ENCODE results near the gene KLHDC1.
"Not testable (repeated sequence)": the region's sequence is repeated elsewhere in the genome, so short reads cannot be mapped to it uniquely, and the experiment has no call there.

The KLHDC1 gene

GRCh38 chr14:49692811-49693734 is at the start of gene KLHDC1:
TSS of gene KLHDC1 (plus strand) at chr14:49693120. CDS start at chr14:49693195, 75 bp downstream.
- peak; percentile 51 to 82 for DNase-seq

- DNase-seq = no peak
Measured at GRCh38 chr14:49653508-49653907, 39.4 kb upstream of the KLHDC1 start.

GRCh38 chr14:49654511-49654910 is 38.4 kb upstream of the KLHDC1 start:
- no peak for DNase-seq

GRCh38 chr14:49657500-49657899 is 35.4 kb upstream of the KLHDC1 start:
- not testable (repeated sequence) for DNase-seq

GRCh38 chr14:49659526-49660455 is 33.1 kb upstream of the KLHDC1 start:
- no peak for DNase-seq

GRCh38 chr14:49670475-49670874 is 22.4 kb upstream of the KLHDC1 start:
- DNase-seq = no peak

- DNase-seq = no peak
Measured at GRCh38 chr14:49673586-49673985, 19.3 kb upstream of the KLHDC1 start.

GRCh38 chr14:49677643-49678042 is 15.3 kb upstream of the KLHDC1 start:
- DNase-seq = no peak

GRCh38 chr14:49679271-49679670 is 13.6 kb upstream of the KLHDC1 start:
- DNase-seq = no peak

GRCh38 chr14:49686425-49686824 is 6.5 kb upstream of the KLHDC1 start:
- DNase-seq = no peak

GRCh38 chr14:49687942-49688700 is 4.8 kb upstream of the KLHDC1 start, which contains the start of gene POLE2:
TSS of gene POLE2 (minus strand) at chr14:49688214. CDS start at chr14:49688203, 11 bp downstream.
- peak; percentile 47 to 88 for DNase-seq

GRCh38 chr14:49688701-49689030 is 4.3 kb upstream of the KLHDC1 start:
- DNase-seq = no peak

- no peak for DNase-seq
Measured at GRCh38 chr14:49691031-49691430, 1.9 kb upstream of the KLHDC1 start.

GRCh38 chr14:49692193-49692757 is 645 bp upstream of the KLHDC1 start:
- DNase-seq = no peak

- not testable (repeated sequence) for DNase-seq
Measured at GRCh38 chr14:49693735-49694124, 810 bp downstream of the KLHDC1 start.

- DNase-seq = no peak
Measured at GRCh38 chr14:49702725-49703124, 9.8 kb downstream of the KLHDC1 start.

GRCh38 chr14:49703965-49704364 is 11.0 kb downstream of the KLHDC1 start:
- no peak for DNase-seq

- DNase-seq = not testable (repeated sequence)
Measured at GRCh38 chr14:49704471-49704870, 11.6 kb downstream of the KLHDC1 start.

GRCh38 chr14:49710993-49711392 is 18.1 kb downstream of the KLHDC1 start:
- DNase-seq = not testable (repeated sequence)

- DNase-seq = no peak
Measured at GRCh38 chr14:49720744-49721143, 27.8 kb downstream of the KLHDC1 start.

- DNase-seq = not testable (repeated sequence)
Measured at GRCh38 chr14:49721733-49722435, 29.0 kb downstream of the KLHDC1 start.

GRCh38 chr14:49727171-49727570 is 34.3 kb downstream of the KLHDC1 start:
- DNase-seq = no peak

Measured in NCI-H526 (cell line).